Activated T-helper 2 cell treated with anti-CD3 and anti-CD28 coated beads, Interferon-gamma antibody, Interleukin-2, Interleukin-4, amounts not matched to agents 10 μg/mL and 5 μg/mL and 100 μg/mL, durations not matched to agents 14 hours and 24 hours and 36 hours (primary cell): ENCODE results near the gene TEX51. TPM values are rescaled to one million over a fixed set of nuclear protein-coding genes. Genes with fewer than 3 reads are reported as not detected.

Experiments
- DNase-seq: peaks from one replicate; pipeline ENCODE4 v3.0.0; 2021; ENCODE audit warnings: low spot score
- H3K27ac Mint-ChIP-seq: one replicate; pipeline ENCODE4 v1.8.0; 2021; ENCODE audit warnings: mixed read lengths
- H3K27me3 Mint-ChIP-seq: one replicate; pipeline ENCODE4 v1.8.0; 2021; ENCODE audit warnings: low read depth, mixed read lengths
- H3K36me3 Mint-ChIP-seq: one replicate; pipeline ENCODE4 v1.8.0; 2021; ENCODE audit warnings: low read depth, mixed read lengths
- H3K4me1 Mint-ChIP-seq: one replicate; pipeline ENCODE4 v1.8.0; 2021; ENCODE audit warnings: low read depth, mixed read lengths
- H3K4me3 Mint-ChIP-seq: one replicate; pipeline ENCODE4 v1.8.0; 2021; ENCODE audit warnings: low read depth, mild to moderate bottlenecking, moderate library complexity, mixed read lengths
- H3K9me3 Mint-ChIP-seq: one replicate; pipeline ENCODE4 v1.8.0; 2021; ENCODE audit warnings: mixed read lengths
- intact Hi-C: fragments of 100-400 bp; cut with micrococcal nuclease; formaldehyde crosslinking; loops from one replicate; pipeline ENCODE4 v1.15.1; 2023
- total RNA-seq: library from RNA; stranded (reverse); gene quantifications from 2 replicates; pipeline ENCODE4 v1.2.3, GENCODE V29; 2022

Gene TEX51
- total RNA-seq, 1 donor from 2014 or later = not detected

GRCh38 chr2:126914811-126915500 lies 16.3 kb downstream of the TEX51 start:
- H3K36me3 Mint-ChIP-seq = no peaks in the 10 kb centered on the region
- H3K9me3 Mint-ChIP-seq = no peaks in the 10 kb centered on the region
- H3K4me3 Mint-ChIP-seq = no peak overlapping the region
- no peak for DNase-seq
- no peaks in the 10 kb centered on the region for H3K4me1 Mint-ChIP-seq
- no peak overlapping the region for H3K27ac Mint-ChIP-seq
- intact Hi-C loops = no loop called here
- no peaks in the 10 kb centered on the region for H3K27me3 Mint-ChIP-seq

DNA sequence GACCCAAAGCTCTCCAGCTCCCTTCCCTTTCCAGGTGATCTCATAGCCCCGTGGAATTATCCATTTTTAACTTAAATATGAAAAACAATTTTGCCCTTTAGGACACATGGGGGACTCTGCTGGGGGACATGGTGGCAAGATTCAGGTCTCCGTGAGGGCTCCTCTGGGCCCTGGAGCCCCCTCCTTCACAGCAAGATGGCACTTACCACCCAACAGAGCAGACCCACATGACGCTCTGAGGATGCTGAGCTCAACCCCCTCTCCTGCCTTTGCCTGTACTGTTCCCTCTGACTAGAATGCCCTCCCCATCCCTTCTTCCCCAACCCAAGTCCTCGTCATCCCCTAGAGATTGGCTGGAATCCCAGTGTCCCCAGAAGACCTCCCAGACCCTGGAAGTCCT lies 17.2 kb downstream of the TEX51 start:
- Mint-ChIP-seq H3K27me3 (no peaks in the 10 kb centered on the region), H3K9me3 (no peaks in the 10 kb centered on the region), H3K36me3 (no peaks in the 10 kb centered on the region), H3K4me3 (no peak overlapping the region), H3K27ac (no peak overlapping the region), H3K4me1 (no peaks in the 10 kb centered on the region)
- intact Hi-C loops = no loop called here
- DNase-seq = no peak

- DNase-seq = no peak
- no peaks in the 10 kb centered on the region for H3K36me3 Mint-ChIP-seq
- no peaks in the 10 kb centered on the region for H3K4me1 Mint-ChIP-seq
- H3K27me3 Mint-ChIP-seq = no peaks in the 10 kb centered on the region
- intact Hi-C loops = no loop called here
- H3K9me3 Mint-ChIP-seq = no peaks in the 10 kb centered on the region
- H3K27ac Mint-ChIP-seq = no peak overlapping the region
- no peak overlapping the region for H3K4me3 Mint-ChIP-seq
Observed at GRCh38 chr2:126916744-126917143, 18.1 kb downstream of the TEX51 start.

GRCh38 chr2:126921066-126921465 lies 22.4 kb downstream of the TEX51 start:
- DNase-seq = no peak
- intact Hi-C loops = no loop called here
- Mint-ChIP-seq H3K27ac (no peak overlapping the region), H3K27me3 (peaks cover 5% of the 10 kb centered on the region), H3K4me3 (no peak overlapping the region), H3K9me3 (no peaks in the 10 kb centered on the region), H3K4me1 (no peaks in the 10 kb centered on the region), H3K36me3 (no peaks in the 10 kb centered on the region)

DNA sequence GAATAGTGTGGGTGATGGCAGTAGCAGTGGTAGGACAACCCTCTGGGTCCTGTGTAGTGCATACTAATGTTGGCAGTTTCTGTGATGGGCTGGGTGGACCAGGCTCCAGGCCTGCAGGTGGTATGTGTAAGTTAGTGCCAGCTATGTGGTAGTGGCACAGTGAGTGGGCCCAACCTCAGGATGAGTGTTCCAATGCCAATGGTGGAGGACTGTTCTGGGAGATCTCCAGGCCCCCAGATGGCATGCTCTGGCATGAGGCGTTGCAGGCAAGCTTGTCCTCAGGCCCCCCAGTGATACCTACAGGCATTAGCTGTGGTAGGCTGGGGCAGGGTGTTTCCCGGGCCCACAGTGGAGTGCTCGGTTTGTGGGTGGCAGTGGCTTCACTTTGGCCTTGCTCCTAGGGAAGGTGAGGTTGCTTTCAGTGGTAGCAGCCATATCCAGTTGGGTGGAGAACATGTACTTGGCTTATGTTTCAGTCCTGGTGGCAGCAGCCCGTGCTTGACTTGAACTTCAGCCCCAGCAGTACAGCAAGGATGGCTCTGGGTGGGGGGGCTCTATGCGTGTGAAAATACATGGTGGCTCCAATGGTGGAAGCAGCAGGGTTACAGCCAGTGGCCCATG lies 32.4 kb downstream of the TEX51 start:
- intact Hi-C loops = no loop called here
- no peak overlapping the region for H3K27ac Mint-ChIP-seq
- no peak for DNase-seq
- no peak overlapping the region for H3K4me3 Mint-ChIP-seq
- no peaks in the 10 kb centered on the region for H3K9me3 Mint-ChIP-seq
- no peaks in the 10 kb centered on the region for H3K4me1 Mint-ChIP-seq
- H3K27me3 Mint-ChIP-seq = peaks cover 9% of the 10 kb centered on the region
- H3K36me3 Mint-ChIP-seq = no peaks in the 10 kb centered on the region

GRCh38 chr2:126932529-126932928 lies 33.8 kb downstream of the TEX51 start:
- no peaks in the 10 kb centered on the region for H3K9me3 Mint-ChIP-seq
- no peaks in the 10 kb centered on the region for H3K4me1 Mint-ChIP-seq
- intact Hi-C loops = no loop called here
- H3K4me3 Mint-ChIP-seq = no peak overlapping the region
- H3K27ac Mint-ChIP-seq = no peak overlapping the region
- H3K27me3 Mint-ChIP-seq = peaks cover 9% of the 10 kb centered on the region
- no peaks in the 10 kb centered on the region for H3K36me3 Mint-ChIP-seq
- DNase-seq = no peak

- Mint-ChIP-seq H3K9me3 (no peaks in the 10 kb centered on the region), H3K27ac (no peak overlapping the region), H3K4me1 (no peaks in the 10 kb centered on the region), H3K36me3 (no peaks in the 10 kb centered on the region), H3K4me3 (no peak overlapping the region), H3K27me3 (peaks cover 5% of the 10 kb centered on the region)
- no peak for DNase-seq
- intact Hi-C loops = no loop called here
Observed at GRCh38 chr2:126932966-126933710, 34.4 kb downstream of the TEX51 start.

- no peak overlapping the region for H3K4me3 Mint-ChIP-seq
- no peaks in the 10 kb centered on the region for H3K36me3 Mint-ChIP-seq
- H3K27ac Mint-ChIP-seq = no peak overlapping the region
- no peak for DNase-seq
- H3K4me1 Mint-ChIP-seq = no peaks in the 10 kb centered on the region
- intact Hi-C loops = no loop called here
- H3K27me3 Mint-ChIP-seq = peaks cover 3% of the 10 kb centered on the region
- no peaks in the 10 kb centered on the region for H3K9me3 Mint-ChIP-seq
Observed at GRCh38 chr2:126933711-126934091, 35.0 kb downstream of the TEX51 start.

GRCh38 chr2:126934809-126935208 lies 36.1 kb downstream of the TEX51 start:
- no peak overlapping the region for H3K4me3 Mint-ChIP-seq
- intact Hi-C loops = no loop called here
- DNase-seq = no peak
- H3K9me3 Mint-ChIP-seq = no peaks in the 10 kb centered on the region
- no peaks in the 10 kb centered on the region for H3K4me1 Mint-ChIP-seq
- no peaks in the 10 kb centered on the region for H3K27me3 Mint-ChIP-seq
- H3K36me3 Mint-ChIP-seq = no peaks in the 10 kb centered on the region
- no peak overlapping the region for H3K27ac Mint-ChIP-seq

DNA sequence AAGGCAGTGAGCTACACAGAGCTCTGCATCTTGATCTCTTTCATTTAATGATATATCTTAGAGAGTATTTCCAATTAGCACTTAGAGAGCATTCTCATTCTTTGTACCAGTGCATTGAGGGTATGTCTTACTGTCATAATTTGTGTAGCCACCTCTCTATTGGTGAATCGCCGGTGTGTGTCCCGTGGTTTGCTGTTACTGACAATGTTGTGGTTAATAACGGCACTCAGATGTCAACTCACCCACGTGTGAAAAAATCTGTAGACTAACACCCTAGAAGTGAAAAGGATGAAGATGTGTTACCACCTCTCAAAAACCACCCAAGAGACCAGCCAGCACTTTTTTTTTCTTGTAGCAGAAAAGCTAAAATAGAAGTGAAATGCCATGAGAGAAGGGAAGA lies 37.1 kb downstream of the TEX51 start:
- no peak overlapping the region for H3K4me3 Mint-ChIP-seq
- no peaks in the 10 kb centered on the region for H3K4me1 Mint-ChIP-seq
- no peaks in the 10 kb centered on the region for H3K36me3 Mint-ChIP-seq
- no peak overlapping the region for H3K27ac Mint-ChIP-seq
- H3K9me3 Mint-ChIP-seq = no peaks in the 10 kb centered on the region
- DNase-seq = no peak
- no peaks in the 10 kb centered on the region for H3K27me3 Mint-ChIP-seq
- intact Hi-C loops = no loop called here

DNA sequence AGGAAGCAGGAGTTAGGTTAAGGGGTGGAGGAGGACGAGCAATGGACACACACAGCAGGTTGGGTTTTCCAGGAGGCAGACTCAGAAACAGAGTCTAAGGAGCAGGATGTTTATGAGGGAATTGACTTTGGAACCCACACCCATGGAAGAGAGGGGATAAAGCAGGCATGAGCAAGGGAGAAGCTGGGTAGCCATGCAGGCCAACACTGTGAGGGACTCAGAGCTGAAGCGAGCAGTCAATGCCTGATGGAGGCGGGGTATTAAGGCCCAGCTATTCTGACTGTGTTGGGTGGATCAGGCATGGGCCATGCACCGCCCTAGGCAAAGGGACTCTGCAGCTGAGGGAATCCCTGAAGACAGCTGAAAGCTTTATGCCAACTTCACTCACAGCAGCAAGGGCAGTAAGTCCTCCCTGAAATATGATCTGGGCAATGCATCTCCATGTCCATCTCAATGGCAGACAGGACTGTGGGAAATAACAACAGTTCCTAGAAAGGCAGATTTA lies 37.6 kb downstream of the TEX51 start:
- Mint-ChIP-seq H3K9me3 (no peaks in the 10 kb centered on the region), H3K36me3 (no peaks in the 10 kb centered on the region), H3K4me1 (no peaks in the 10 kb centered on the region), H3K27ac (no peak overlapping the region), H3K4me3 (no peak overlapping the region), H3K27me3 (no peaks in the 10 kb centered on the region)
- no peak for DNase-seq
- intact Hi-C loops = no loop called here

DNA sequence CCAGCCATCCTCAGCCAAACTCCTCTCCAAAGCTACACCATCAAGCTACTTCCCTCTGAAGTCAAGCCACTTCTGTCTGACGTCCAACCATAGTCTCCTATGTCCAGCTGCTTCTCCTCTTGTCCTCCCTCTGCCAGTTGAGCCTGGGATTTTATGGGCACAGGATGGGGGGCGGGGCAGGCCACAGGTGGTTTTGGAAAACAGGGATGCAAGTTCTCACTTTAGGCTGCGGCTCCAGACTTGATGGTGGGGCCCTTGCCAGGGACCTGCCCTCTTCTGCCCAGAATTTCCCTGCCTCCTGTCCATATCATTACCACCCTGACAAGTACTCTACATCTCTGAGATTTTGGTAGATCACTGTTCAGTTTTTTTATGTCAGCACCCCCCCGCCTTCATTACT lies 41.6 kb downstream of the TEX51 start:
- peaks cover 8% of the 10 kb centered on the region for H3K9me3 Mint-ChIP-seq
- no peak for DNase-seq
- no peak overlapping the region for H3K27ac Mint-ChIP-seq
- H3K27me3 Mint-ChIP-seq = peaks cover 3% of the 10 kb centered on the region
- no peak overlapping the region for H3K4me3 Mint-ChIP-seq
- intact Hi-C loops = no loop called here
- H3K4me1 Mint-ChIP-seq = no peaks in the 10 kb centered on the region
- no peaks in the 10 kb centered on the region for H3K36me3 Mint-ChIP-seq
